ENCODE data around the gene ZCCHC7. TPM values are rescaled to one million over a fixed set of nuclear protein-coding genes. Genes with fewer than 3 reads are reported as not detected.
"Not testable (repeated sequence)": the region's sequence is repeated elsewhere in the genome, so short reads cannot be mapped to it uniquely, and the experiment has no call there.

Gene ZCCHC7
- total RNA-seq, 2 experiments from 2014 or later = 32.9 to 37.0 TPM

DNA sequence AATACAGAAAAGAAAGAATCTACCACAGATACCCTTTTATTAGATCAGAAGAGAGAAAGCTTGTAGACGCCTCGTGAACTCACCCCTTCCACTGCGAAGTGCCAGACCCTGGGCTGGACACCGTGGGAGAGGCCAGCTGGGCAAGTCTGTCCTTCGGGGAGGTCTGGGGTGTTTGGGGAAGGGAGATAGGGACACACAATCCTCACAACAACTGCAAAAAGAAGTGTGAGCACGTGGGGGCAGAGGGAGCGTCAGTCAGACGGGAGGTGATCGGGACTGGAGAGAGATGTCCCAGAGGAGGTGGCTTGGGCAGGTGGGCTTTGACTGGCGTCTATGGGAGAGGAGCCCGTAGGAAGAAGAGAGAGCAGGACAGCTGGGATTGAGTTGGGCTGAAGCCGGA lies 274.9 kb downstream of the ZCCHC7 start:
- no peak for ATAC-seq
- DNase-seq = no peak
- intact Hi-C loops (cut with micrococcal nuclease) = loop anchor here (10.0 kb wide), 1 partner anchor 400 kb away; no protein-coding TSS in a partner anchor
- Mint-ChIP-seq H3K4me1 (ENCODE audit: low read depth) (no peaks in the 10 kb centered on the region), H3K36me3 (ENCODE audit: low read depth) (no peaks in the 10 kb centered on the region), H3K4me3 (no peak overlapping the region), H3K27ac (no peak overlapping the region), H3K9me3 (no peaks in the 10 kb centered on the region), H3K27me3 (no peaks in the 10 kb centered on the region)
- ChIA-PET CTCF (interaction anchor here (1.0 to 1.7 kb wide), 3 partner anchors 10 to 31 kb away, joined by 3 to 6 read pairs (median 3); no protein-coding TSS in a partner anchor), POLR2A (no interaction called here)
- TF ChIP-seq, protein P1, sequence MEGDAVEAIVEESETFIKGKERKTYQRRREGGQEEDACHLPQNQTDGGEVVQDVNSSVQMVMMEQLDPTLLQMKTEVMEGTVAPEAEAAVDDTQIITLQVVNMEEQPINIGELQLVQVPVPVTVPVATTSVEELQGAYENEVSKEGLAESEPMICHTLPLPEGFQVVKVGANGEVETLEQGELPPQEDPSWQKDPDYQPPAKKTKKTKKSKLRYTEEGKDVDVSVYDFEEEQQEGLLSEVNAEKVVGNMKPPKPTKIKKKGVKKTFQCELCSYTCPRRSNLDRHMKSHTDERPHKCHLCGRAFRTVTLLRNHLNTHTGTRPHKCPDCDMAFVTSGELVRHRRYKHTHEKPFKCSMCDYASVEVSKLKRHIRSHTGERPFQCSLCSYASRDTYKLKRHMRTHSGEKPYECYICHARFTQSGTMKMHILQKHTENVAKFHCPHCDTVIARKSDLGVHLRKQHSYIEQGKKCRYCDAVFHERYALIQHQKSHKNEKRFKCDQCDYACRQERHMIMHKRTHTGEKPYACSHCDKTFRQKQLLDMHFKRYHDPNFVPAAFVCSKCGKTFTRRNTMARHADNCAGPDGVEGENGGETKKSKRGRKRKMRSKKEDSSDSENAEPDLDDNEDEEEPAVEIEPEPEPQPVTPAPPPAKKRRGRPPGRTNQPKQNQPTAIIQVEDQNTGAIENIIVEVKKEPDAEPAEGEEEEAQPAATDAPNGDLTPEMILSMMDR (IDR thresholded peaks at IDR 0.05) = no peak

DNA sequence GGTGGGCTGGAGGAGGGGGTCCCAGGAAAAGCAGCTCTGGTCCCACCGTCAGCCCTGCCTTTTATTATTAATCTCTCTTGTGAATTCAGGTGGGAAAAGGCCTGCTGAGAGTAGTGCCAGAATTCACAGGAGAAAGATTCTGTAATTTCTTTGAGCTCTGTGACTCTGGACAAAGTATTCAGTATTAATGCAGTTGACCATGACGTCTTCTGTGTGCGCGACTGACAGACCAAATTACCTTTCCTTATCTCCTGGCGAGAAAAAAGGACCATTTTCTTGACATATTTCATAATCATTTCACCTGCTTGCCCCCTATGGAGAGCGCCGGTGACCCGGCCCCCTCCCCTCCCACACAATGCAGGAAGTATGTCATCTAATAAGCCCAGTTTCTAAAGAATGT lies 275.3 kb downstream of the ZCCHC7 start:
- Mint-ChIP-seq H3K4me1 (ENCODE audit: low read depth) (no peaks in the 10 kb centered on the region), H3K27me3 (no peaks in the 10 kb centered on the region), H3K4me3 (no peak overlapping the region), H3K9me3 (no peaks in the 10 kb centered on the region), H3K27ac (no peak overlapping the region), H3K36me3 (ENCODE audit: low read depth) (no peaks in the 10 kb centered on the region)
- intact Hi-C loops (cut with micrococcal nuclease) = loop anchor here (10.0 kb wide), 1 partner anchor 401 kb away; no protein-coding TSS in a partner anchor
- no peak for ATAC-seq
- no peak for DNase-seq
- ChIA-PET CTCF (interaction anchor here (1.4 to 1.7 kb wide), 2 partner anchors 15 to 31 kb away, joined by 3 to 6 read pairs; no protein-coding TSS in a partner anchor), POLR2A (no interaction called here)
- TF ChIP-seq, protein P1 (IDR thresholded peaks at IDR 0.05) = no peak

DNA sequence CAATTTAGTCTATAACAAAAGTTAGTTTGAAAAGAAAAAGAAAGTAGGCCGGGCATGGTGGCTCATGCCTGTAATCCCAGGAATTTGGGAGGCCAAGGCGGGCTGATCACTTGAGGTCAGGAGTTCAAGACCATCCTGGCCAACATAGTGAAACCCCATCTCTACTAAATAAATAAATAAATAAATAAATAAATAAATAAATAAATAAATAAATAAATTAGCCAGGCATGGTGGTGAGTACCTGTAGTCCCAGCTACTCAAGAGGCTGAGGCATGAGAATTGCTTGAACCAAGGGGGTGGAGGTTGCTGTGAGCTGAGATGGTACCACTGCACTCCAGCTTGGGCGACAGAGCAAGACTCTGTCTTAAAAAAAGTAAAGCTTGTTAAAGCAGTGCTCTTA lies 277.6 kb downstream of the ZCCHC7 start:
- ATAC-seq; POLR2A ChIA-PET; H3K36me3 Mint-ChIP-seq (ENCODE audit: low read depth); H3K27ac Mint-ChIP-seq; H3K4me3 Mint-ChIP-seq; H3K9me3 Mint-ChIP-seq; DNase-seq; H3K27me3 Mint-ChIP-seq; H3K4me1 Mint-ChIP-seq (ENCODE audit: low read depth): not testable (repeated sequence)
- intact Hi-C loops (cut with micrococcal nuclease) = loop anchor here (10.0 kb wide), 1 partner anchor 403 kb away; no protein-coding TSS in a partner anchor
- CTCF ChIA-PET = interaction anchor here (0.6 to 1.2 kb wide), 3 partner anchors 9 to 385 kb away, joined by 3 to 6 read pairs (median 3); no protein-coding TSS in a partner anchor

DNA sequence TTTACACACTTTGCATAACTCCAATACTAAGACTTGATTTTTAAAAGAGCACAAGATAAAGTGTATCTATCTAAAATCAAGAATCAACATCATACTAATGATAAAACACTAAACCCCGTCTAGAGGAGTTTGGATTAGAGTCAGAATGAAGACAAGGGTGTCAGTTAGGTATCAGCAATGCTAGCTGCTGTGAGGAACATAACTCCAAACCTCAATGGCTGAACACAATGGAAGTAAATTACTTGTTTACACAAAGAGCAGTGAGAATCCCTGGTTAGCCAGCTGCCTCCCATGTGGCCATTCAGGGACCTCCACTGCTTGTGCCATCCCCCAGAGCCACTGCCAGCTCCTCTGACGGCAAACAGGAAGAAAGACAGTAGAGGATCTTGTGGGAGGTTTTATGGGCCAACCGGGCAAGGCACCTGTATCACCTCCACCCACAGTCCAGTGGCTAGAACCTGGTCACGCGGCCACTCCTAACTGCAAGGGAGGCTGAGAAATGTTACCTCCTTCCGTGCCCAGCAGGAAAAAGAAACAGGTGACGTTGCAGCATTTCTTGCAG lies 278.2 kb downstream of the ZCCHC7 start:
- no peaks in the 10 kb centered on the region for H3K27me3 Mint-ChIP-seq
- ChIA-PET POLR2A (no interaction called here), CTCF (interaction anchor here (0.6 to 1.2 kb wide), 4 partner anchors 9 to 443 kb away, joined by 3 to 6 read pairs (median 3); no protein-coding TSS in a partner anchor)
- DNase-seq (no peak), ATAC-seq (no peak)
- intact Hi-C loops (cut with micrococcal nuclease) = loop anchor here (10.0 kb wide), 1 partner anchor 404 kb away; no protein-coding TSS in a partner anchor
- peaks cover 4% of the 10 kb centered on the region for H3K4me1 Mint-ChIP-seq (ENCODE audit: low read depth)
- no peaks in the 10 kb centered on the region for H3K9me3 Mint-ChIP-seq
- no peaks in the 10 kb centered on the region for H3K36me3 Mint-ChIP-seq (ENCODE audit: low read depth)
- TF ChIP-seq, protein P1 (IDR thresholded peaks at IDR 0.05) = no peak
- H3K4me3 Mint-ChIP-seq = no peak overlapping the region
- H3K27ac Mint-ChIP-seq = no peak overlapping the region

DNA sequence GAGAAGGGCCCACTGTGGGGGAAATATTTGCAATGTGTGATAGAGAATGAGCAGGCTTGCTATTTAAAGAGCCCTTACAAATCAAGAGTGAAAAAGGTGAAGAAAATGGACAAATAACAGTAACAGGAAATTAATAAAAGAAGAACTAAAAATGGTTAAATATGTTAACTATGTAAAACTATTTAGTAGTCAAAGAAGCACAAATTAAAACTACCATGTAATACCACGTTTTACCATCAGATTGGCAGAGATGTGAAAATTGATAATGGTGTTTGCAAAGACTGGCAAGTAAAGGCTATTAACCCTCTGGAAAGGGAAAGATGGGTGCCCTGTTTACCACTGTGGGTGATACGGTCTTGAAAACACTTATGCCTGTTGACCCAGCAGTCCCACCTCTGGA lies 279.0 kb downstream of the ZCCHC7 start:
- POLR2A ChIA-PET = interaction anchor here (0.7 kb wide), 1 partner anchor 321 kb away, joined by 3 read pairs; no protein-coding TSS in a partner anchor
- CTCF ChIA-PET = no interaction called here
- H3K36me3 Mint-ChIP-seq (ENCODE audit: low read depth) = no peaks in the 10 kb centered on the region
- H3K4me3 Mint-ChIP-seq = no peak overlapping the region
- ATAC-seq (no peak), DNase-seq (no peak)
- TF ChIP-seq, protein P1 (IDR thresholded peaks at IDR 0.05) = no peak
- no peak overlapping the region for H3K27ac Mint-ChIP-seq
- no peaks in the 10 kb centered on the region for H3K9me3 Mint-ChIP-seq
- intact Hi-C loops (cut with micrococcal nuclease) = loop anchor here (10.0 kb wide), 1 partner anchor 405 kb away; no protein-coding TSS in a partner anchor
- no peaks in the 10 kb centered on the region for H3K27me3 Mint-ChIP-seq
- H3K4me1 Mint-ChIP-seq (ENCODE audit: low read depth) = peaks cover 4% of the 10 kb centered on the region
